ENCODE results near the gene NTN4.
A peak's percentile ranks its signal among the peaks of the same experiment; 100 is the strongest.

The NTN4 gene

DNA sequence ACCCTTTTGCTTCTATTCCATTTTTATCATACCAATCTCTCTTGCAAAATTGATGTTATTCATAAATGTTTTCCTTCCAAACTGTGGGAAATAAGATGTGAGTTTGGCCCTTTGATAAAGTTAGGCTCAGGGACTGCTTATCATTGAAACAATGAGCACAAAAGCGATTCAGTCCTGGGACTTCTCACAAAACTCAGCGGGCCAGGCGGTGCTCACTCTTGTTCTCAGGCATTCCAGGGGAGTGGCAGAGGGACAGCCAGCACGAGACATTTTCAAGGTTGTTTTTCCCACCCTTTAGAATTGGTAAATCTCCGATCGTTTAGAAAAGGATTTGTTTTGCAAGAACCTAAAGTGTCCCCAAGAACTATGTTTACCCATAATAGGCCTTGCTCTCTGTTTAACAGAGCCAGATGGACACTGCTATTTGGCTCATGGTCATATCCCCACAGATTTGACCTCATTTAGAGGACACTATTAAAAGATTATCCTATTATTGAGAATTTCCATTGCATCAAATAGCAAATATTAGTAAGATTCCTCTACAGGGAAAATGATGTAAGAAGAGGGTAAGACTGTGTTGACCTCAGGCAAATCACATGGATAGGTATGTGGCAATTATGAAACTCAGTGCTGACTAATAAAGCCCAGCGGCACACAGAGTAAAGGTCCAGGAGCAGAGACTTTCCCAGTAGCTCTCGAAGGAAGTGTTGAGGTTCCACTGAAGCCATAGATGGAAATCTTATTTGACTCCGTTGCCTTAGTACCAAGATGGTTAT is 136.6 kb downstream of the NTN4 start:
- DNase-seq = peak; percentile 92

DNA sequence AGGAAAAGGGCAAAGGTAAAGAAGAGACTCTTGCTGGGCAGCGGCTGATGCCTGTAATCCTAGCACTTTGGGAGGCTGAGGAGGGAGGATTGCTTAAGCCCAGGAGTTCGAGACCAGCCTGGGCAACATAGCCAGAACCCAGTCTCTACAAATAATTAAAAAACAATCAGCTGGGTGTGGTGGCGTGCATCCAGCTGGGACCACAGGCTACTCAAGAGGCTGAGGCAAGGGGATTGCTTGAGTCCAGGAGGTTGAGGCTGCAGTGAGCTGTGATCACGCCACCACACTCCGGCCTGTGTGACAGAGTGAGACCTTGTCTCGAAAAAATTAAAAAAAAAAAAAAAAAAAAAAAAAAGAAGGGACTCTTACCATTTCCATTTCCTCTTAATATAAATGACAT is 138.9 kb downstream of the NTN4 start:
- DNase-seq = no peak

DNA sequence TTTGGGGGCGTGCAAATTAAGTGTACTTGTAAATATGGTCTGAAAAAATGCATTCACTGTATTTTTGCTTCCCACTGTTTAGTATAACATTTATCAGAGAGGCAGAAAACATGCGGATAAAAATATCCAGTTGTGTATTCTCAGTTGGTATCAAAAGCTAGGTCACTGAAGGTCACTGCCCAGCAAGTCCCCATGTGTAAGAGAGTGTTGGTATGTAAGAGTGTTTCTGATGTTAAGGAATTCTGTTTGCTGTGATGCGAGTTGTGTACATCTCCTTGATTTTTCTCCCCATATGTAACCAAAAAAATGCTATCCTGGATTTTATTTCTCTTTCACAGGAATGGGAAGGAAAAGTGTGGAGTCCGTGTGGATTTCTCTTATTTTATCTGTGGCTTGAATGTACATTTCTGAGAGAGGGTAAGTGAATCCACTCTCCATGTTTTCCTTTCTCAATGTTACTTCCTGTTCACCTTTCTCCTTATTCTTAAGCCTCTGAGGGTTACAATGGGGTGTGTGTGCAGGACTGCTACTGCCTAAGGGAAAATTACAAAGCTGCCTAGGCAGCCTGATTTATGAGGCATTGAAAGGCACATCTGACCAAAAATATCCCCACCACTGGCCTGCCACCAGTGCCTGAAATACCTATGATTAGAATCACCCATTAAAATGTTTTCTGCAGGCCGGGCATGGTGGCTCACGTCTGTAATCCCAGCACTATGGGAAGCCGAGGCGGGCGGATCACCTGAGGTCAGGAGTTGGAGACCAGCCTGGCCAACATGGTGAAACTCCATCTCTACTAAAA is 141.4 kb downstream of the NTN4 start:
- DNase-seq = peak; percentile 92

DNA sequence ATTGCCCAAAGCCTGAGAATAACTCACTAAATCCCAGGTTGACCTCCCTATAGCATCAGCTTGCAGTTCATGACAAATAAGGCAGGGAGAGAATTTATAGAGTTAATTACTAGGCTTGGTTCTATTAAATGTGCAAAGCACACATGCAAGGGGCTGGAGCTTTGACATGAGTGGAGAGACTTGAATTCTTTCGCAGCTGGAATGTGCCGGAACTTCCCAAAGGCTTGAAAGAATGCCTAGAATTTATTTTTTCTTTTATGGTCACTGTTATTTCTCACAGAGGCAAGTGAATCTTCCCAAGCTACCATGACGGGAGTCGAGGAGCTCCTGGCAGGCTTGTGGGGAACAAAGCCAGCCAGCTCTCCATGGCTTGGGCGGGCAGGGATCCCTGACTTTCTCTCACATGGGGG is 143.8 kb downstream of the NTN4 start:
- peak; percentile 98 for DNase-seq

GRCh38 chr12:95643256-95643655 is 147.3 kb downstream of the NTN4 start:
- no peak for DNase-seq

GRCh38 chr12:95642583-95642982 is 148.0 kb downstream of the NTN4 start:
- no peak for DNase-seq

DNA sequence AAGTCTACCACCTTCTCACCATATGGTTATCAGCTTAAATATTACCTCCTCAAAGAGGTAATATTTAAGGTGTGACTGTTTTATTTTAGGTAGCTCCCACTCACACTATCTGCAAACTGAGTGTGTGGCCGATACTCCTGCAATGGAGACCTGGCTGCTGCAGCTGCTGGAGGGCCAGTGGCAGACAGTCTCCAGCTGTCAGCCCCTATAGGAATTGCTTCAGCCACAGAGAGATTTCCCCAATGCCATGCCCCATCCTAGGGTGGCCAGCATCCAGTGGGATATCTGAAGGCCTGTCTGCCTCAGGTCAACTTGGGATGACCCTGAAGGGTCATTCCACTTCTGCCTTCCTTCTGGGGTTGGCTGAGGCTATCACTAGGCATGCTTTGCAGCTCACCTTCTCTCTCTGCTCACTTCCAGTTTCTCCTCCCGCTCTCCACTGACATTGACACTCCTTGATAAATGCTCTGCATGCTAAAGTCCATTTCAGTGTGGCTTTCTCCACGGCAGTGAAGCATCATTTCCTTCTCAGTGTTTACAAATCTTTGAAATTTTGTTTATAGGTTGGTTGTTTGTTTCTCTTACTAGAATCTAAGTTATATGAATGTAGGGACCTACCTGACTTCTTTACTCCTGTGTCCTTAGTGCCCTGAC is 149.1 kb downstream of the NTN4 start:
- no peak for DNase-seq

DNA sequence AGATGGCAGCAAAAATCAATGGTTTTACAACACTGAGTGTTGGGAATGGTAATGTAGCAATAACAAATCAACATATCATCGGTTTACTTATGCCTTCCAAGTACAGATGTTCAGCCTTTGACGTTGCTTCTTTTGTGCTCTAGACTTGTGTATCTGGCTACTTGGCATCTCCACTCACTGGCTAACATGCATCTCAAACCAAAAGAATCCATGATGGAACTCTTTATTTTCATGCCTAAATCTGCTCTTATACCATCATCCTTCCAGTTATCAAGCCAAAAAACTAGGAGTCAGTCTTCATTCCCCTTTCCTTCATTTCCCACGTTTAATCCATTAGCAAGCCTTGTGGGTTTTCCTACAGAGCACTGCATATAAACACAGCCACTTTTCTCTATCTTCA is 150.0 kb downstream of the NTN4 start:
- no peak for DNase-seq

DNA sequence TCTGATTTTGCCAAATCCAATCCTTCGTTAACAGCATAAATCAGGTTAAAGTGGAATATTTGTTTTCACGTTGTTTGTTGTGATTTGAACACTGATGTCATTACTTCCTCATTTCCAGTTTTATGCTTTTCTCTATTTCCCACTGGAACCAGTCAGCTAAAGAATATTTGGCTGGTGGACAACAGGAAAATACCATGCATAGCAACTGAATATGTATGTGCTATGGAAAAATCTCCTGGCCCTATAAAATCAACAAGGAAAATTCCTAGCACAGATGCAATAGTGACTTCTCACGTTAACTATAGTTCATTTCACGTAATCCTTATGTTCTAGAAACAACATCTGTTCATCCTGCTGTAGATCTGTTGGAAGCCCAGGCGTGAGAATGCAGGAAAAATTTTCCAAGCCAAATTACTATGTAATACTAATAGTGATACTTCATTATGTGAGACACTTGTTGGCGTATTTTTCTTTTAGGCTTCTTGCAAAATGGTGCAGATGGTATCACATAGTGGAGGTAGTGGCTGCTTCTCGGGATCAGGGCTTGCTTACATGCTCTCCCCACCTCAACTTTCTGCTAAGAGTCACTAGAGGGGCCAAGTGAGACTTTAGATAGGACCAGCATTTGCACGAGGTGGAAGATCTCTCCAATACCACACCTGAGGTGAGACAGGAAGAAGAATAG is 153.0 kb downstream of the NTN4 start:
- peak; percentile 98 for DNase-seq

GRCh38 chr12:95637010-95637409 is 153.6 kb downstream of the NTN4 start:
- no peak for DNase-seq

- DNase-seq = no peak
Observed at GRCh38 chr12:95634622-95635621, 155.6 kb downstream of the NTN4 start.

GRCh38 chr12:95633732-95634465 is 156.7 kb downstream of the NTN4 start:
- DNase-seq = peak; percentile 40

- DNase-seq = peak; percentile 74
Observed at GRCh38 chr12:95633049-95633731, 157.4 kb downstream of the NTN4 start.

DNA sequence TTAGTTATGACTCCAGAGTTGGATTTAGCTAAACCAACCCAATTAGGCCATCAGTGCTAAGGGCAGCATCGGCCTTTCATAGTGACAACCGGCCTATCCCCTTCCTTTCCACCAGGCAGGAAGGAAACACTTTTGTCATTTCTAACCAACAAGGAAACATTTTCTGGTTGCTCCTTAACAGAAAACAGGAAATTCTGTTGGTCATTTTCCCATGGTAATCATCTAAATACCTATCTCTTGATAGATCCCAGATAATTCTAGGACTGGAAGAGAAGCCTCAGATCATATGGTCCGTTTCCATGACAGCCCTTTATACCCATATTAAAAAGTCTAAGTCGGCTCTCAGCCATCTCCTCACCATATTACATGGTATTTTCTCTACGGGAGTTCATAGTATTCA is 160.1 kb downstream of the NTN4 start:
- no peak for DNase-seq

DNA sequence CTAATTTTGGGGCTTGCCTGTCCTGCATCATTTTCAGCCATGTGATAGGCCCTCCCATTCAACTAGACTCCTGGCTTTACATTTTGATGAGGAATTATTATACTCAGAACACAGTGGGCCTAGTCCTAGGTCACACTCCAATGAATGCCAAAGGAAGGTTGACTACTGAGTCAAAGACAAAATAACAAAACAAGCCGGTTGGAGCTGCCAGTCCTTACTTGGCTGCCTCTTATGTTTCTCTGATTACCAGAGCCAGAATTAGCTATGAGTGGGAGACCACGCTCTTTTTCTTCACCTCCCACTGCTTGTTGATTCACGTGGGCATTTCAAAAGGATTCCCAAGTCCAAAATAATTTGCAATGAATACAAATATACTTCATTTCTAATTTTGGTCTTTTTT is 161.2 kb downstream of the NTN4 start:
- no peak for DNase-seq

DNA sequence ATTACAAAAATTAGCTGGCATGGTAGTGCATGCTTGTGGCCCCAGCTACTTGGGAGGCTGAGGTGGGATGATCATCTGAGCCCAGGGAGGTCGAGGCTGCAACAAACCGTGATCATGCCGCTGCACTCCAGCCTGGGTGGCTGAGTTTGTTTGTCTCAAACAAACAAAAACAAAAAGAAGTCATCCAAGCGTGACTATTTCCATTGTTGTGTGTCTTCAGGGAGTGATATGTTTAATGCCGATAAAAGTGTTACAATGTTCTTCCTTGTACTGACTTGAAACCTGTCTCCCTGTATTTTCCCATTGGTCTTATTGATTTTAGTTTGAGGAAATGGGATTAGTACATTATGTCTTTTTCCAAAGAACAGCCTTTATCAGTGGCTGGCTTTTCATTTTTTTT is 163.7 kb downstream of the NTN4 start:
- DNase-seq = no peak

- DNase-seq = no peak
Observed at GRCh38 chr12:95625012-95625411, 165.6 kb downstream of the NTN4 start.

DNA sequence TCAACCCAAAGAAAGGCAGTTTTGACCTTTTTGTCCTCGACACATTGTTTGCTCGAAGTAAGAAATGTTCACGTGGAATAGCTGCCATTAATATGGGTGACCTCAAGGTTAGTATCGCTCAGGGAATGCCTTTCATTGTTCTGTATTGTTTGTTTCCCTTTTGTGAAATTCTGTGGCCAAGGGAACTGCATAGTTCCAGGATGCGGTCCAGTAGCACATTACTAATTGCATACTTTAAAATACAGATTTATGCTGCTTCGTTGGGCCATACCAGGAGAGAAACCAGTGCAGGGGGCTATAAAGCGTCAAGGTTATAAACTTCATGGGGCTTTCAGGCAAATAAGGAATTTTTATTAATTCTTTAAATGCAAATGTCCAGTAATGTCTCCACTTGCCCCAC is 166.0 kb downstream of the NTN4 start:
- DNase-seq = peak; percentile 63

DNA sequence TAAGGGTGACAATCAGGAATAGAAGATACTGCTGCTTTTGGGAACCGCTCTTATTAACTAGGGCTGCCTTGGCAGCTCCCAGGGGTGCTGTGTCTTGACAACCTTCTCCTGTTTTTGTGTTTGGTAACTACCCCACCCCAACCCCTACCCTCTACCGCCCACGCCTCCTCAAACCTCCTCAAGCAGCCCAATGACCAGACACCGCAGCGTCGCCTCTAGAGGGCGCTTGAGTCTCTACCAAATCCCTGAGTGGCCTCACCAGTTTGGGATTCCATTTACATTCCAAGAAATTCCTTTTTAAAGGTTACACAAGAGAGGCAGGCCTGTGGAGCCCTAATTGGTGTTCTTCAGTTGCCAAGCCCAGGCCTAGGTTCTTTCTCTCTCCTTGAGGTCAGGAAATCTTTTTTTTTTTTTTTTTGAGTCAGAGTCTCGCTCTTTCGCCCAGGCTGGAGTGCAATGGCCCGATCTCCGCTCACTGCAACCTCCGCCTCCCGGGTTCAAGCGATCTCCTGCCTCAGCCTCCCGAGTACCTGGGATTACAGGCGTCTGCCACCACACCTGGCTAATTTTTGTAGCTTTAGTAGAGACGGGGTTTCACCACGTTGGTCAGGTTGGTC is 166.9 kb downstream of the NTN4 start:
- peak; percentile 96 for DNase-seq

DNA sequence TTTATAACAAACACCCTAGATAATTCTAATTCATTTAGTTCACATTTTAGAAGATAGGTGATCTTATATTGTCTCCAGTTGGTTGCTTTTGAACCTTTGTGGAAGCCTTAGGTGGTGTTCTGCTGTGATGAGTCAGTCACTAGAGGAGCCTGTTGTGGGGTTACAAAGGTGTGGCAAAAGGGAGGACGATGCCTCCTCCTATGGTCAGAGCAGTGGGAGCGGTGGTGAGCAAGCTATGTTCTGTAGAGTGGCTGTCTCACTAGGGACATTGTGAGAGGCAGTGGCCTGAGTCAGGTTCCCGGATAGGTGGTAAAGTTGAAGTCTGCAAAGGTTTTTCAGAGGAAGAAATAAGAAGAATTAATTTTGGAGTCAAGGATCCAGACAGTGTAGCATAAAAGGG is 167.7 kb downstream of the NTN4 start:
- DNase-seq = no peak
